ES-I3 (cell line): Measurements from ENCODE around the gene QRICH1.
A peak's percentile ranks its signal among the peaks of the same experiment; 100 is the strongest.

Source experiments
- H3K36me3 ChIP-seq: 2 replicates; pipeline ENCODE4 v1.6.1; 2013; ENCODE audit warnings: mild to moderate bottlenecking, low read length, control low read depth, moderate library complexity; ENCODE audit not compliant: insufficient read depth
- H3K4me1 ChIP-seq: 2 replicates; pipeline ENCODE4 v1.6.1; 2013; ENCODE audit warnings: mild to moderate bottlenecking, control low read depth, low read length; ENCODE audit not compliant: insufficient read depth
- H3K9ac ChIP-seq: 2 replicates; pipeline ENCODE4 v1.6.1; 2013; ENCODE audit warnings: low read depth, mild to moderate bottlenecking, low read length, moderate library complexity
- H3K9me3 ChIP-seq: 2 replicates; pipeline ENCODE4 v1.6.1; 2013; ENCODE audit warnings: mild to moderate bottlenecking, low read length, moderate library complexity; ENCODE audit not compliant: control insufficient read depth, insufficient read depth

Gene QRICH1

DNA sequence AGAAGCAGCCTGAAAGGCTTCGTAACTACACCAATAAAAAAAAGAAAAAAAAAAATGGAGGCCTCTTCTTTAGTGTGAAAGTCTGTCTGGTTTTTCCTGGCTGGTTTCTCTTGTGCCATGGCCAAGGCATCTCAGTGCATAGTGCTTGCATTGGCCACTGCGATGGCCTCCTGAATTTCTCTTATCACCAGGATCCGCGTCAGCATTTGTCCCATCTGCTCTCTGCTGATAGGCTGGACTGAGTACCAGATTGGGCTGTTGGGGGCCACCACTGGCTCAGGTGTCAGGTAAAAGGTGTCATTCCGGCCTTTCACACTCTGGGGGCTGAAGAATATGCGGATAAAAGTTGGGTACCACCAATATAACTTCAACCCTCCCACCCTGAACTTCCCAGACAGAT lies 63.5 kb downstream of the QRICH1 start:
- H3K9ac ChIP-seq: no peak overlapping the region
- peaks cover 46% of the 10 kb centered on the region for H3K36me3 ChIP-seq
- peaks cover 4% of the 10 kb centered on the region; the same call in 1 of the 2 replicates for H3K4me1 ChIP-seq
- H3K9me3 ChIP-seq: no peaks in the 10 kb centered on the region

DNA sequence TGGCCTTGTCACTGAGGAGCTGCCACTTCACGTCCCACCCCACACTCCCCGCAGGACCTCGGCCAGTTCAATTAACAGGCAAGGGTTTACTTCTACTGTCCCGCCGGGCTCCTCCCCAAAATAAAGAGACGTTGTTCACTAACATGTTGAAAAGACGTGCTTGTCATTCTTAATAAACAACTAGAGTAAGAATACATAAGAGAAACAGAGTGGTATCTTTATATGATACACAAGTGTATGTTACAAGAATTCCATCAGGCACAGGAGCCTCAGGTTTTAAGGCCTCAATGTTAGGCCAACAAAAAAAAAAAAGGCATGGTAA lies 64.3 kb downstream of the QRICH1 start:
- Histone ChIP-seq H3K9ac (peak overlapping the region; percentile 72; the same call in 1 of the 2 replicates), H3K36me3 (peaks cover 51% of the 10 kb centered on the region), H3K4me1 (peaks cover 4% of the 10 kb centered on the region; the same call in 1 of the 2 replicates), H3K9me3 (no peaks in the 10 kb centered on the region)

GRCh38 chr3:49028673-49029562 lies 65.0 kb downstream of the QRICH1 start, which contains the start of gene IMPDH2:
TSS of gene IMPDH2 (minus strand) at chr3:49029398. CDS start at chr3:49029350, 48 bp downstream.
- Histone ChIP-seq H3K36me3 (peaks cover 54% of the 10 kb centered on the region), H3K9me3 (no peaks in the 10 kb centered on the region), H3K9ac (peak within 1 kb of the TSS; percentile 72), H3K4me1 (peaks cover 4% of the 10 kb centered on the region; the same call in 1 of the 2 replicates)

GRCh38 chr3:49028298-49028672 lies 65.6 kb downstream of the QRICH1 start:
- H3K4me1 ChIP-seq: peaks cover 4% of the 10 kb centered on the region; the same call in 1 of the 2 replicates
- H3K36me3 ChIP-seq: peaks cover 56% of the 10 kb centered on the region
- H3K9me3 ChIP-seq: no peaks in the 10 kb centered on the region
- H3K9ac ChIP-seq: peak overlapping the region; percentile 72

DNA sequence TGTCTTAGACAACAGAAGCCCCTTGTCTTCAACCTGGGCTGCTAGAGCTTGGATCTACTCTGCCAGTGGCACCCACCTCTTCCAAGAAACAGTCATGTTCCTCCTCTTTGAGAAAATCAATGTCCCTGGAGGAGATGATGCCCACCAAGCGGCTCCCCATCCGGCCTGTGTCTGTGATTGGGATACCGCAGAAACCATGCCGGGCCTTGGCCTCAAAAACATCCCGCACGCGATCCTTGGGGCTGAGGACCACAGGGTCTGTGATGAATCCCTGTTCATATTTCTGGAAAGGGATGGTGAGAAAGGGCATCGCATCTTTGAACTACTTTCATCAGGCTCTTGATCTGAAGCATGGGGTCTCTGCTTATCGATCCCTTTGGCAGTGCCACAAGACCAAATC lies 66.2 kb downstream of the QRICH1 start:
- H3K4me1 ChIP-seq: peaks cover 11% of the 10 kb centered on the region; the same call in 1 of the 2 replicates
- no peak overlapping the region for H3K9ac ChIP-seq
- H3K36me3 ChIP-seq: peaks cover 54% of the 10 kb centered on the region
- H3K9me3 ChIP-seq: no peaks in the 10 kb centered on the region

- no peak overlapping the region for H3K9ac ChIP-seq
- H3K4me1 ChIP-seq: peaks cover 11% of the 10 kb centered on the region; the same call in 1 of the 2 replicates
- H3K9me3 ChIP-seq: no peaks in the 10 kb centered on the region
- peaks cover 43% of the 10 kb centered on the region for H3K36me3 ChIP-seq
Observed at GRCh38 chr3:49026536-49026935, 67.3 kb downstream of the QRICH1 start.

DNA sequence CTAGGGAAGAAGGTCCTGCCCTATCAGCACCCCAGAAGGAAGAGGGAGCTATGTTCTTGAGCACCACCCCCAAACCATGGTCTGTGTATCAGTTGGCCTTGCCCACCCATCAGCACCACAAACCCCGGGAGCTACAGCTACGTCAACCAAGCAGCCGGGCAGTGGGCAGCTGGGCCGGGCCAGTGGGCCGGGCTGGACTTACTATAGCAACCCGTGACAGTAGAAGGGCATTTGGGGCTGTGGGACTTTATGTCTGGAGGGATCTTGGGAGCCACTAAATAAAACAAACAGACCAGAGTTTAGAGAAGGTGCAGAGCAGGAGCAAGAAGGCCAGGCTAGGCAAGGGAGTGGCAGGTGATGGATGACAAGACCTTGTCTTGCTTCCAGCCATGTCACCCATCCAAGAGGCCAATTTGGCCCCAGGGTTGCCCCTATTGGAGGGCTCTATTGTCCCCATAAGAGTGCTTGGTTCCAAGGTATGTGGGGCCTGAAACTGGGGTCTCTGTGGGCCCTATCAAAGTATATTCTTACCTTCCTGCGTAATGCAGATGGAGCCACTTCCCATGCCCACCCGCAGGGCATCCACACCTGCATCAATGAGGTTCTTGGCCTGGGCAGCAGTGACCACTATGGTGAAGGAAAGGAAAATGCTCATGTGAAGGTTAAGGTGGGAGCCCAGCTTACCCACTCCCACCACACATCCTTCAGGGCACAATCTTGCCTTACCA lies 67.9 kb downstream of the QRICH1 start:
- Histone ChIP-seq H3K9me3 (no peaks in the 10 kb centered on the region), H3K4me1 (peaks cover 11% of the 10 kb centered on the region; the same call in 1 of the 2 replicates), H3K36me3 (peaks cover 39% of the 10 kb centered on the region), H3K9ac (no peak overlapping the region)

GRCh38 chr3:49025005-49025792 lies 68.7 kb downstream of the QRICH1 start:
- peaks cover 11% of the 10 kb centered on the region; the same call in 1 of the 2 replicates for H3K4me1 ChIP-seq
- peaks cover 34% of the 10 kb centered on the region for H3K36me3 ChIP-seq
- no peak overlapping the region for H3K9ac ChIP-seq
- no peaks in the 10 kb centered on the region for H3K9me3 ChIP-seq

DNA sequence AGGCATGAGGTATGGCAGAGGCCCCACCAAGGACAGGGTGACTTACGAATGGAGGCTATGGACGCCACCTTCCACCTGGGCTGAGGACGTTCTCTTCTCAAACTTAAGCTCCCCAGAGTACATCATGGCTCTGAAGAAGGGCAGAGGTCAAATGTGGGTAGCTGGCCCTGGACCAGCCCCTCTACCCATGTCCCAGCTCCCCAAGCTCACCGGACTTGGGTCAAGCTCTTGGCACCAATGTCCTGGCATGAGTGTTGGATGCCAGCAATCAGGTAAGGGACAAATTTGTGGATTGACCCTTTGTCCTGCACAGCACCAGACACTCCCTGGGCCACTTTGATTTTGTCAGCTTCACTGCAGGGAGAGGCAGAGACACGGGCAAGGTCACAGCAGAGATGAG lies 69.4 kb downstream of the QRICH1 start:
- Histone ChIP-seq H3K9ac (no peak overlapping the region), H3K9me3 (no peaks in the 10 kb centered on the region), H3K4me1 (peaks cover 16% of the 10 kb centered on the region; the same call in 1 of the 2 replicates), H3K36me3 (peaks cover 34% of the 10 kb centered on the region)

- Histone ChIP-seq H3K36me3 (peaks cover 34% of the 10 kb centered on the region), H3K9me3 (no peaks in the 10 kb centered on the region), H3K9ac (no peak overlapping the region), H3K4me1 (peaks cover 16% of the 10 kb centered on the region; the same call in 1 of the 2 replicates)
Observed at GRCh38 chr3:49023775-49024174, 70.1 kb downstream of the QRICH1 start.

DNA sequence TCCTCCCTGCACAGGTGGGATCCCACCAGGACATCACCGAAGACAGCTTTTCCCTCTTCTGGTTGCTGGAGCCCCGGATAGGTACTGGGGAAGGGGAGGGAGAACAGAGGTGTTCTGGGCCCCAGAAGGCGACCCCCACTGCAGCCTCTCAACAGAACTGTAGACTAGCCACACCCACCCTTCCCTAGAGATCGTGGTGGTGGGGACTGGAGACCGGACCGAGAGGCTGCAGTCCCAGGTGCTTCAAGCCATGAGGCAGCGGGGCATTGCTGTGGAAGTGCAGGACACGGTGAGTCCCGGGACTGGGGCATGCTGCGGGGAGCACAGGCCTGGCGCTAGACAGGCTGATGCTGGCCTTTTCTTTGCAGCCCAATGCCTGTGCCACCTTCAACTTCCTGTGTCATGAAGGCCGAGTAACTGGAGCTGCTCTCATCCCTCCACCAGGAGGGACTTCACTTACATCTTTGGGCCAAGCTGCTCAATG lies 71.1 kb downstream of the QRICH1 start:
- Histone ChIP-seq H3K36me3 (peaks cover 30% of the 10 kb centered on the region), H3K9ac (peak overlapping the region; percentile 98), H3K9me3 (no peaks in the 10 kb centered on the region), H3K4me1 (peaks cover 12% of the 10 kb centered on the region; the same call in 1 of the 2 replicates)

- Histone ChIP-seq H3K4me1 (peaks cover 12% of the 10 kb centered on the region; the same call in 1 of the 2 replicates), H3K36me3 (peaks cover 27% of the 10 kb centered on the region), H3K9me3 (no peaks in the 10 kb centered on the region), H3K9ac (peak within 1 kb of the TSS; percentile 98)
Observed at GRCh38 chr3:49021813-49022687, 71.8 kb downstream of the QRICH1 start, which contains the start of gene NDUFAF3. TSS of gene NDUFAF3 (plus strand) at chr3:49022121. CDS start at chr3:49022145, 24 bp downstream.

- peaks cover 12% of the 10 kb centered on the region; the same call in 1 of the 2 replicates for H3K4me1 ChIP-seq
- peak overlapping the region; percentile 98 for H3K9ac ChIP-seq
- peaks cover 23% of the 10 kb centered on the region for H3K36me3 ChIP-seq
- H3K9me3 ChIP-seq: no peaks in the 10 kb centered on the region
Observed at GRCh38 chr3:49021213-49021812, 72.6 kb downstream of the QRICH1 start.
